ENCODE data around the gene ERGIC2.

DNA sequence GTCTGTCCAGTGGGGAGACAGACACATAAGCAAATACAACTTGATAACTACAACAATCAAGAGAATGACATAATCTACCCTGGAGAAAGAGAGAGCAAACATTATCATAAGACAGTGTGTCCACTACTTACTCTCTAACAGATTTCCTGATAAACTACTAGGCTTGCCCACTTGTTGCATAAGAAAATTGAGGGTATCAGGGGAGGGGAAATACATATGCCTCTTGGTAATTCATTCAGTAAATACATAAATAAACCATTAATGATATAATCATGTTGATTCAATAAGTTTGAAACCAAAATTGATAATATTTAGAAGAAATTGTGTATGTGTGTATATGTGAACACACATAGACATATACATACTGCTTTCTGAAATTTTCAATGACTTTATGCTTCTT lies 76.6 kb downstream of the ERGIC2 start:
- TF ChIP-seq, protein P1, sequence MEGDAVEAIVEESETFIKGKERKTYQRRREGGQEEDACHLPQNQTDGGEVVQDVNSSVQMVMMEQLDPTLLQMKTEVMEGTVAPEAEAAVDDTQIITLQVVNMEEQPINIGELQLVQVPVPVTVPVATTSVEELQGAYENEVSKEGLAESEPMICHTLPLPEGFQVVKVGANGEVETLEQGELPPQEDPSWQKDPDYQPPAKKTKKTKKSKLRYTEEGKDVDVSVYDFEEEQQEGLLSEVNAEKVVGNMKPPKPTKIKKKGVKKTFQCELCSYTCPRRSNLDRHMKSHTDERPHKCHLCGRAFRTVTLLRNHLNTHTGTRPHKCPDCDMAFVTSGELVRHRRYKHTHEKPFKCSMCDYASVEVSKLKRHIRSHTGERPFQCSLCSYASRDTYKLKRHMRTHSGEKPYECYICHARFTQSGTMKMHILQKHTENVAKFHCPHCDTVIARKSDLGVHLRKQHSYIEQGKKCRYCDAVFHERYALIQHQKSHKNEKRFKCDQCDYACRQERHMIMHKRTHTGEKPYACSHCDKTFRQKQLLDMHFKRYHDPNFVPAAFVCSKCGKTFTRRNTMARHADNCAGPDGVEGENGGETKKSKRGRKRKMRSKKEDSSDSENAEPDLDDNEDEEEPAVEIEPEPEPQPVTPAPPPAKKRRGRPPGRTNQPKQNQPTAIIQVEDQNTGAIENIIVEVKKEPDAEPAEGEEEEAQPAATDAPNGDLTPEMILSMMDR (IDR thresholded peaks at IDR 0.05 in 4 of 5, conservative IDR thresholded peaks at IDR 0.05 in 1 of 5): no peak
- TF ChIP-seq POLR2A (IDR thresholded peaks at IDR 0.05): no peak

Data from gastrocnemius medialis (tissue), 4 donors.